IMR-90 (cell line): ENCODE measurements around the gene AJAP1. TPM values are rescaled to one million over a fixed set of nuclear protein-coding genes. Genes with fewer than 3 reads are reported as not detected.

Experiments used
- ATAC-seq: fragments of 200-7000 bp; cut with Tn5 transposase; 2 replicates; pipeline ENCODE4 v1.9.1; 2020; ENCODE audit warnings: low read depth, mild to moderate bottlenecking, moderate library complexity
- BruUV-seq: library from RNA; stranded (reverse); fragments of 400-500 nt; replicated peaks from 2 replicates; lab custom pipeline; 2021; lab: Mats Ljungman, UMichigan
- CTCF ChIA-PET: fragments of 300-600 bp; formaldehyde crosslinking; extraction: SDS; loops from one replicate; lab custom pipeline; 2021; ENCODE audit warnings: antibody characterized with exemption; lab: Yijun Ruan, JAX
- POLR2A ChIA-PET: fragments of 300-600 bp; sonication (Branson Sonifier 250); formaldehyde crosslinking; loops from one replicate; lab custom pipeline; 2022; ENCODE audit warnings: antibody characterized with exemption; ENCODE audit not compliant: unreplicated experiment; lab: Charles Lee
- DNase-seq: peaks from one replicate; pipeline ENCODE4 v3.0.0; 2013
- H2AFZ ChIP-seq: replicated peaks from 2 replicates; pipeline ENCODE3; 2013; ENCODE audit warnings: low read length, mild to moderate bottlenecking; ENCODE audit not compliant: poor library complexity
- H2AK5ac ChIP-seq: 2 replicates; pipeline ENCODE4 v1.6.1; 2013; ENCODE audit warnings: low read depth, low read length, inconsistent platforms
- H2AK9ac ChIP-seq: replicated peaks from 2 replicates; pipeline ENCODE3; 2013; ENCODE audit warnings: mild to moderate bottlenecking, low read depth, low read length, moderate library complexity; ENCODE audit not compliant: poor library complexity
- H2BK120ac ChIP-seq: 2 replicates; pipeline ENCODE4 v1.6.1; 2013; ENCODE audit warnings: low read depth, low read length, inconsistent platforms
- H2BK15ac ChIP-seq: 3 replicates; pipeline ENCODE4 v1.6.1; 2013; ENCODE audit warnings: low read depth, low read length, inconsistent platforms
- H2BK20ac ChIP-seq: 2 replicates; pipeline ENCODE4 v1.6.1; 2013; ENCODE audit warnings: low read depth, mild to moderate bottlenecking, inconsistent platforms, low read length, moderate library complexity
- H2BK5ac ChIP-seq: 2 replicates; pipeline ENCODE4 v1.6.1; 2013; ENCODE audit warnings: mild to moderate bottlenecking, low read depth, low read length, inconsistent platforms; ENCODE audit not compliant: poor library complexity, severe bottlenecking
- H3K14ac ChIP-seq: replicated peaks from 2 replicates; pipeline ENCODE4 v1.6.1; 2013; ENCODE audit warnings: low read depth, low read length, inconsistent platforms
- H3K18ac ChIP-seq: 2 replicates; pipeline ENCODE4 v1.6.1; 2013; ENCODE audit warnings: low read depth, low read length, control low read depth
- H3K23ac ChIP-seq: 2 replicates; pipeline ENCODE4 v1.6.1; 2013; ENCODE audit warnings: low read depth, low read length, inconsistent platforms
- H3K27ac ChIP-seq: 2 replicates; pipeline ENCODE4 v1.5.1; 2013; ENCODE audit warnings: mild to moderate bottlenecking, control low read depth, low read length; ENCODE audit not compliant: insufficient read depth
- H3K27me3 ChIP-seq: 2 replicates; pipeline ENCODE4 v1.6.1; 2013; ENCODE audit warnings: low read length; ENCODE audit not compliant: control insufficient read depth, insufficient read depth
- H3K36me3 ChIP-seq: 2 replicates; pipeline ENCODE4 v1.6.1; 2013; ENCODE audit warnings: low read length, mixed read lengths; ENCODE audit not compliant: control insufficient read depth, insufficient read depth
- H3K4ac ChIP-seq: 2 replicates; pipeline ENCODE4 v1.6.1; 2013; ENCODE audit warnings: low read depth, low read length, inconsistent platforms
- H3K4me1 ChIP-seq: 2 replicates; pipeline ENCODE4 v1.6.1; 2013; ENCODE audit warnings: low read length, mixed read lengths; ENCODE audit not compliant: control insufficient read depth, insufficient read depth
- H3K4me2 ChIP-seq: 2 replicates; pipeline ENCODE4 v1.6.1; 2013; ENCODE audit warnings: low read depth, mild to moderate bottlenecking, control low read depth, low read length, moderate library complexity
- H3K4me3 ChIP-seq: 2 replicates; pipeline ENCODE4 v1.5.1; 2013; ENCODE audit warnings: low read depth, mild to moderate bottlenecking, control low read depth, low read length, moderate library complexity; ENCODE audit not compliant: insufficient read depth
- H3K56ac ChIP-seq: 2 replicates; pipeline ENCODE4 v1.6.1; 2013; ENCODE audit warnings: low read length, inconsistent platforms; ENCODE audit not compliant: insufficient read depth; ENCODE audit errors: extremely low read depth
- H3K79me1 ChIP-seq, 2 experiments: 2 replicates each; pipeline ENCODE4 v1.6.1; 2013; ENCODE audit warnings: low read length in 2 of 2, inconsistent platforms in 1 of 2, low read depth in 1 of 2
- H3K9ac ChIP-seq: 2 replicates; pipeline ENCODE4 v1.6.1; 2013; ENCODE audit warnings: low read depth, low read length, control low read depth
- H3K9me1 ChIP-seq: 2 replicates; pipeline ENCODE4 v1.6.1; 2013; ENCODE audit warnings: low read length, inconsistent platforms; ENCODE audit not compliant: insufficient read depth
- H3K9me3 ChIP-seq: 2 replicates; pipeline ENCODE4 v1.6.1; 2013; ENCODE audit warnings: low read length; ENCODE audit not compliant: control insufficient read depth, insufficient read depth
- H4K20me1 ChIP-seq: 2 replicates; pipeline ENCODE4 v1.6.1; 2013; ENCODE audit warnings: low read length, inconsistent platforms; ENCODE audit not compliant: insufficient read depth
- H4K5ac ChIP-seq: 2 replicates; pipeline ENCODE4 v1.6.1; 2013; ENCODE audit warnings: mild to moderate bottlenecking, low read depth, low read length, control low read depth
- H4K8ac ChIP-seq, 2 experiments: 2 replicates each; pipeline ENCODE4 v1.6.1; 2013; ENCODE audit warnings: low read depth in 2 of 2, low read length in 2 of 2, control low read depth in 1 of 2, inconsistent platforms in 1 of 2
- H4K91ac ChIP-seq: 2 replicates; pipeline ENCODE4 v1.6.1; 2013; ENCODE audit warnings: low read depth, low read length, inconsistent platforms; ENCODE audit not compliant: insufficient read depth
- BHLHE40 ChIP-seq: fragments of 150-350 bp; IDR thresholded peaks from 2 replicates; pipeline ENCODE4 v1.6.1; 2016; ENCODE audit warnings: mild to moderate bottlenecking, low read depth, low read length
- MAFK ChIP-seq: IDR thresholded peaks from 2 replicates; pipeline ENCODE4 v1.6.1; 2012; ENCODE audit warnings: low read depth, low read length, improper control_type of control experiment
- MAZ ChIP-seq: IDR thresholded peaks from 2 replicates; pipeline ENCODE4 v1.6.1; 2012; ENCODE audit warnings: low read depth, mild to moderate bottlenecking, low read length, improper control_type of control experiment, moderate library complexity, borderline replicate concordance
- RAD21 ChIP-seq: IDR thresholded peaks from 2 replicates; pipeline ENCODE4 v1.6.1; 2012; ENCODE audit warnings: low read length, improper control_type of control experiment
- SMC3 ChIP-seq: fragments of 150-350 bp; IDR thresholded peaks from 2 replicates; pipeline ENCODE4 v1.6.1; 2016; ENCODE audit warnings: low read depth, mild to moderate bottlenecking, antibody characterized with exemption, low read length, moderate library complexity
- WGBS, 2 experiments: methylation state at CpG; one replicate each; pipeline versions ENCODE4 v1.1.5 to v1.1.7; 2013; ENCODE audit warnings: missing lambda C conversion rate in 2 of 2; ENCODE audit not compliant: insufficient read length in 1 of 2; ENCODE audit errors: extremely low coverage in 2 of 2; 5-methylcytosine and 5-hydroxymethylcytosine counted together
- dilution Hi-C: fragments of 300-500 bp; cut with HindIII; formaldehyde crosslinking; loops from one replicate; pipeline ENCODE4 v1.14.3; 2018; ENCODE audit warnings: low sequenced_read_pairs; ENCODE audit not compliant: unreplicated experiment
- in situ Hi-C: fragments of 300-500 bp; cut with MboI; formaldehyde crosslinking; loops from 3 replicates; pipeline ENCODE4 v1.14.3; 2019; ENCODE audit warnings: low sequenced_read_pairs, inconsistent platforms, mixed read lengths
- intact Hi-C: fragments of 100-400 bp; cut with micrococcal nuclease; formaldehyde crosslinking; loops from 2 replicates; pipeline ENCODE4 v1.10.0; 2022
- polyA plus RNA-seq, 3 experiments: library from polyadenylated mRNA; depleted of rRNA; stranded (reverse); fragments of >200 nt; gene quantifications; 2 replicates each; pipeline ENCODE4 v1.2.3, GENCODE V29; 2012; ENCODE audit warnings: low replicate concordance in 1 of 3
- total RNA-seq: library from RNA; depleted of rRNA; stranded (reverse); fragments of >200 nt; gene quantifications from 2 replicates; pipeline ENCODE4 v1.2.3, GENCODE V29; 2012
- TF ChIP-seq, protein P1 (sequence below): fragments of 150-350 bp; IDR thresholded peaks from 2 replicates; pipeline ENCODE4 v1.6.1; 2017; ENCODE audit warnings: mild to moderate bottlenecking, antibody characterized with exemption, low read length, low read depth

AJAP1 gene
- total and polyA plus RNA-seq, 2 of the 4 experiments (the other 2 are of a cell fraction), result under 0.01 to 0.02 TPM

GRCh38 chr1:4615501-4615900, 38.9 kb upstream of the AJAP1 start:
- TF ChIP-seq MAZ (no peak), RAD21 (no peak), BHLHE40 (no peak), MAFK (no peak), SMC3 (no peak)
- TF ChIP-seq, protein P1, sequence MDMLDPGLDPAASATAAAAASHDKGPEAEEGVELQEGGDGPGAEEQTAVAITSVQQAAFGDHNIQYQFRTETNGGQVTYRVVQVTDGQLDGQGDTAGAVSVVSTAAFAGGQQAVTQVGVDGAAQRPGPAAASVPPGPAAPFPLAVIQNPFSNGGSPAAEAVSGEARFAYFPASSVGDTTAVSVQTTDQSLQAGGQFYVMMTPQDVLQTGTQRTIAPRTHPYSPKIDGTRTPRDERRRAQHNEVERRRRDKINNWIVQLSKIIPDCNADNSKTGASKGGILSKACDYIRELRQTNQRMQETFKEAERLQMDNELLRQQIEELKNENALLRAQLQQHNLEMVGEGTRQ, result no peak
- intact Hi-C loops (no loop called here), in situ Hi-C loops (no loop called here), dilution Hi-C loops (no loop called here)
- no peak overlapping the region for H2AFZ ChIP-seq
- no peak overlapping the region for H3K4me3 ChIP-seq
- no peak overlapping the region for H3K56ac ChIP-seq
- ATAC-seq, result no peak
- no peak overlapping the region for H3K14ac ChIP-seq
- no peak overlapping the region for H3K18ac ChIP-seq
- H2BK5ac ChIP-seq, result no peak overlapping the region
- no peak overlapping the region for H2BK120ac ChIP-seq
- H4K91ac ChIP-seq, result no peak overlapping the region
- H3K4me1 ChIP-seq, result no peaks in the 10 kb centered on the region
- no peak overlapping the region for H2AK5ac ChIP-seq
- H4K20me1 ChIP-seq, result no peaks in the 10 kb centered on the region
- no peak overlapping the region for H3K23ac ChIP-seq
- no peak overlapping the region for H2BK20ac ChIP-seq
- POLR2A ChIA-PET, result no interaction called here
- H3K4me2 ChIP-seq, result no peak overlapping the region
- DNase-seq, result no peak
- H2BK15ac ChIP-seq, result no peak overlapping the region
- no peaks in the 10 kb centered on the region for H3K27me3 ChIP-seq
- BruUV-seq, result no TSS peak
- H3K36me3 ChIP-seq, result no peaks in the 10 kb centered on the region
- H3K9me1 ChIP-seq, result no peaks in the 10 kb centered on the region
- no peak overlapping the region for H2AK9ac ChIP-seq
- no peak overlapping the region for H3K4ac ChIP-seq
- no peak overlapping the region for H3K9ac ChIP-seq
- peaks cover 48% of the 10 kb centered on the region for H3K9me3 ChIP-seq
- no peak overlapping the region for H3K27ac ChIP-seq
- H4K8ac ChIP-seq, result no peak overlapping the region
- no peak overlapping the region for H4K5ac ChIP-seq
- CTCF ChIA-PET, result no interaction called here
- no peaks in the 10 kb centered on the region for H3K79me1 ChIP-seq
- 46% methylated on average over 3 of the region's 9 CpGs; no CpG with 5 or more reads in 1 of the 2 experiments for WGBS, 2 experiments
